PC-3 (cell line): ENCODE data around the gene RIPPLY3.

Experiments
- EZH2 ChIP-seq: fragments of 300-600 bp; sonication (generic); IDR thresholded peaks from one replicate; pipeline ENCODE4 v1.6.1; 2017; ENCODE audit warnings: antibody characterized with exemption, mild to moderate bottlenecking, low read length; ENCODE audit not compliant: unreplicated experiment
- EZH2phosphoT487 ChIP-seq: fragments of 300-600 bp; sonication (generic); IDR thresholded peaks from 2 replicates; pipeline ENCODE4 v1.6.1; 2018; ENCODE audit warnings: mild to moderate bottlenecking, antibody characterized with exemption, low read length, borderline replicate concordance
- TF ChIP-seq, protein P1 (sequence below): fragments of 300-600 bp; sonication (generic); conservative IDR thresholded peaks from 2 replicates; pipeline ENCODE4 v1.5.1; 2017; ENCODE audit warnings: antibody characterized with exemption, low read depth, mild to moderate bottlenecking, low read length

DNA sequence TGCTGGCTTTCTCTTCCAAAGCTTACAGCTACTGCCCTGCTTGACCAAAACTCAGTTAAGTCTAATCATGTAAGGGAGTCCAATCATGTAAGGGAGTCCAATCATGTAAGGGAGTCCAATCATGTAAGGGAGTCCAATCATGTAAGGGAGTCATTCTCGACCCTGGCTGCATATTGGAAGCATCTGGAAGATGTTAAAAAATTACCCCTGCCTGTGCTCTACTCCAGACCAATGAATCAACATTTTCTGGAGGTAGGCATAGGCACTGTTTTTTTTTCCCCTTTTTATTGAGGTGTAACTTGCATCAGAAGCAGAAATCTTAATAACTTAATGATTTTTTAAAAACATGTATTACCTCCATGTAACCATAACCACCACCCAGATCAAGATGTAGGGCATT is 56.9 kb downstream of the RIPPLY3 start:
- TF ChIP-seq, protein P1, sequence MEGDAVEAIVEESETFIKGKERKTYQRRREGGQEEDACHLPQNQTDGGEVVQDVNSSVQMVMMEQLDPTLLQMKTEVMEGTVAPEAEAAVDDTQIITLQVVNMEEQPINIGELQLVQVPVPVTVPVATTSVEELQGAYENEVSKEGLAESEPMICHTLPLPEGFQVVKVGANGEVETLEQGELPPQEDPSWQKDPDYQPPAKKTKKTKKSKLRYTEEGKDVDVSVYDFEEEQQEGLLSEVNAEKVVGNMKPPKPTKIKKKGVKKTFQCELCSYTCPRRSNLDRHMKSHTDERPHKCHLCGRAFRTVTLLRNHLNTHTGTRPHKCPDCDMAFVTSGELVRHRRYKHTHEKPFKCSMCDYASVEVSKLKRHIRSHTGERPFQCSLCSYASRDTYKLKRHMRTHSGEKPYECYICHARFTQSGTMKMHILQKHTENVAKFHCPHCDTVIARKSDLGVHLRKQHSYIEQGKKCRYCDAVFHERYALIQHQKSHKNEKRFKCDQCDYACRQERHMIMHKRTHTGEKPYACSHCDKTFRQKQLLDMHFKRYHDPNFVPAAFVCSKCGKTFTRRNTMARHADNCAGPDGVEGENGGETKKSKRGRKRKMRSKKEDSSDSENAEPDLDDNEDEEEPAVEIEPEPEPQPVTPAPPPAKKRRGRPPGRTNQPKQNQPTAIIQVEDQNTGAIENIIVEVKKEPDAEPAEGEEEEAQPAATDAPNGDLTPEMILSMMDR: no peak
- no peak for TF ChIP-seq EZH2
- TF ChIP-seq EZH2phosphoT487: no peak
